IMR-90 (cell line): ENCODE results near the gene TMEM45A. TPM values are rescaled to one million over a fixed set of nuclear protein-coding genes. Genes with fewer than 3 reads are reported as not detected.
"Not testable (repeated sequence)": the region's sequence is repeated elsewhere in the genome, so short reads cannot be mapped to it uniquely, and the experiment has no call there.

Experiments used
- ATAC-seq: fragments of 200-7000 bp; cut with Tn5 transposase; 2 replicates; pipeline ENCODE4 v1.9.1; 2020; ENCODE audit warnings: low read depth, mild to moderate bottlenecking, moderate library complexity
- BruUV-seq: library from RNA; stranded (reverse); fragments of 400-500 nt; replicated peaks from 2 replicates; lab custom pipeline; 2021; lab: Mats Ljungman, UMichigan
- CTCF ChIA-PET: fragments of 300-600 bp; formaldehyde crosslinking; extraction: SDS; loops from one replicate; lab custom pipeline; 2021; ENCODE audit warnings: antibody characterized with exemption; lab: Yijun Ruan, JAX
- POLR2A ChIA-PET: fragments of 300-600 bp; sonication (Branson Sonifier 250); formaldehyde crosslinking; loops from one replicate; lab custom pipeline; 2022; ENCODE audit warnings: antibody characterized with exemption; ENCODE audit not compliant: unreplicated experiment; lab: Charles Lee
- DNase-seq: peaks from one replicate; pipeline ENCODE4 v3.0.0; 2013
- H2AFZ ChIP-seq: replicated peaks from 2 replicates; pipeline ENCODE3; 2013; ENCODE audit warnings: low read length, mild to moderate bottlenecking; ENCODE audit not compliant: poor library complexity
- H2AK5ac ChIP-seq: 2 replicates; pipeline ENCODE4 v1.6.1; 2013; ENCODE audit warnings: low read depth, low read length, inconsistent platforms
- H2AK9ac ChIP-seq: replicated peaks from 2 replicates; pipeline ENCODE3; 2013; ENCODE audit warnings: mild to moderate bottlenecking, low read depth, low read length, moderate library complexity; ENCODE audit not compliant: poor library complexity
- H2BK120ac ChIP-seq: 2 replicates; pipeline ENCODE4 v1.6.1; 2013; ENCODE audit warnings: low read depth, low read length, inconsistent platforms
- H2BK15ac ChIP-seq: 3 replicates; pipeline ENCODE4 v1.6.1; 2013; ENCODE audit warnings: low read depth, low read length, inconsistent platforms
- H2BK20ac ChIP-seq: 2 replicates; pipeline ENCODE4 v1.6.1; 2013; ENCODE audit warnings: low read depth, mild to moderate bottlenecking, inconsistent platforms, low read length, moderate library complexity
- H2BK5ac ChIP-seq: 2 replicates; pipeline ENCODE4 v1.6.1; 2013; ENCODE audit warnings: mild to moderate bottlenecking, low read depth, low read length, inconsistent platforms; ENCODE audit not compliant: poor library complexity, severe bottlenecking
- H3K14ac ChIP-seq: replicated peaks from 2 replicates; pipeline ENCODE4 v1.6.1; 2013; ENCODE audit warnings: low read depth, low read length, inconsistent platforms
- H3K18ac ChIP-seq: 2 replicates; pipeline ENCODE4 v1.6.1; 2013; ENCODE audit warnings: low read depth, low read length, control low read depth
- H3K23ac ChIP-seq: 2 replicates; pipeline ENCODE4 v1.6.1; 2013; ENCODE audit warnings: low read depth, low read length, inconsistent platforms
- H3K27ac ChIP-seq: 2 replicates; pipeline ENCODE4 v1.5.1; 2013; ENCODE audit warnings: mild to moderate bottlenecking, control low read depth, low read length; ENCODE audit not compliant: insufficient read depth
- H3K27me3 ChIP-seq: 2 replicates; pipeline ENCODE4 v1.6.1; 2013; ENCODE audit warnings: low read length; ENCODE audit not compliant: control insufficient read depth, insufficient read depth
- H3K36me3 ChIP-seq: 2 replicates; pipeline ENCODE4 v1.6.1; 2013; ENCODE audit warnings: low read length, mixed read lengths; ENCODE audit not compliant: control insufficient read depth, insufficient read depth
- H3K4ac ChIP-seq: 2 replicates; pipeline ENCODE4 v1.6.1; 2013; ENCODE audit warnings: low read depth, low read length, inconsistent platforms
- H3K4me1 ChIP-seq: 2 replicates; pipeline ENCODE4 v1.6.1; 2013; ENCODE audit warnings: low read length, mixed read lengths; ENCODE audit not compliant: control insufficient read depth, insufficient read depth
- H3K4me2 ChIP-seq: 2 replicates; pipeline ENCODE4 v1.6.1; 2013; ENCODE audit warnings: low read depth, mild to moderate bottlenecking, control low read depth, low read length, moderate library complexity
- H3K4me3 ChIP-seq: 2 replicates; pipeline ENCODE4 v1.5.1; 2013; ENCODE audit warnings: low read depth, mild to moderate bottlenecking, control low read depth, low read length, moderate library complexity; ENCODE audit not compliant: insufficient read depth
- H3K56ac ChIP-seq: 2 replicates; pipeline ENCODE4 v1.6.1; 2013; ENCODE audit warnings: low read length, inconsistent platforms; ENCODE audit not compliant: insufficient read depth; ENCODE audit errors: extremely low read depth
- H3K79me1 ChIP-seq, 2 experiments: 2 replicates each; pipeline ENCODE4 v1.6.1; 2013; ENCODE audit warnings: low read length in 2 of 2, inconsistent platforms in 1 of 2, low read depth in 1 of 2
- H3K9ac ChIP-seq: 2 replicates; pipeline ENCODE4 v1.6.1; 2013; ENCODE audit warnings: low read depth, low read length, control low read depth
- H3K9me1 ChIP-seq: 2 replicates; pipeline ENCODE4 v1.6.1; 2013; ENCODE audit warnings: low read length, inconsistent platforms; ENCODE audit not compliant: insufficient read depth
- H3K9me3 ChIP-seq: 2 replicates; pipeline ENCODE4 v1.6.1; 2013; ENCODE audit warnings: low read length; ENCODE audit not compliant: control insufficient read depth, insufficient read depth
- H4K20me1 ChIP-seq: 2 replicates; pipeline ENCODE4 v1.6.1; 2013; ENCODE audit warnings: low read length, inconsistent platforms; ENCODE audit not compliant: insufficient read depth
- H4K5ac ChIP-seq: 2 replicates; pipeline ENCODE4 v1.6.1; 2013; ENCODE audit warnings: mild to moderate bottlenecking, low read depth, low read length, control low read depth
- H4K8ac ChIP-seq, 2 experiments: 2 replicates each; pipeline ENCODE4 v1.6.1; 2013; ENCODE audit warnings: low read depth in 2 of 2, low read length in 2 of 2, control low read depth in 1 of 2, inconsistent platforms in 1 of 2
- H4K91ac ChIP-seq: 2 replicates; pipeline ENCODE4 v1.6.1; 2013; ENCODE audit warnings: low read depth, low read length, inconsistent platforms; ENCODE audit not compliant: insufficient read depth
- WGBS, 2 experiments: methylation state at CpG; one replicate each; pipeline versions ENCODE4 v1.1.5 to v1.1.7; 2013; ENCODE audit warnings: missing lambda C conversion rate in 2 of 2; ENCODE audit not compliant: insufficient read length in 1 of 2; ENCODE audit errors: extremely low coverage in 2 of 2; 5-methylcytosine and 5-hydroxymethylcytosine counted together
- dilution Hi-C: fragments of 300-500 bp; cut with HindIII; formaldehyde crosslinking; loops from one replicate; pipeline ENCODE4 v1.14.3; 2018; ENCODE audit warnings: low sequenced_read_pairs; ENCODE audit not compliant: unreplicated experiment
- in situ Hi-C: fragments of 300-500 bp; cut with MboI; formaldehyde crosslinking; loops from 3 replicates; pipeline ENCODE4 v1.14.3; 2019; ENCODE audit warnings: low sequenced_read_pairs, inconsistent platforms, mixed read lengths
- intact Hi-C: fragments of 100-400 bp; cut with micrococcal nuclease; formaldehyde crosslinking; loops from 2 replicates; pipeline ENCODE4 v1.10.0; 2022
- polyA plus RNA-seq, 3 experiments: library from polyadenylated mRNA; depleted of rRNA; stranded (reverse); fragments of >200 nt; gene quantifications; 2 replicates each; pipeline ENCODE4 v1.2.3, GENCODE V29; 2012; ENCODE audit warnings: low replicate concordance in 1 of 3
- total RNA-seq: library from RNA; depleted of rRNA; stranded (reverse); fragments of >200 nt; gene quantifications from 2 replicates; pipeline ENCODE4 v1.2.3, GENCODE V29; 2012

TMEM45A gene
- total and polyA plus RNA-seq, 2 of the 4 experiments (the other 2 are of a cell fraction), result 13.6 to 21.7 TPM

GRCh38 chr3:100447067-100447466 is 45.4 kb upstream of the TMEM45A start:
- in situ Hi-C loops, H3K14ac ChIP-seq, H2BK120ac ChIP-seq, H3K18ac ChIP-seq, ATAC-seq, H3K36me3 ChIP-seq, BruUV-seq, H3K27me3 ChIP-seq, H2AK5ac ChIP-seq, H3K9ac ChIP-seq, CTCF ChIA-PET, H2BK5ac ChIP-seq, dilution Hi-C loops, H3K4ac ChIP-seq, H3K56ac ChIP-seq, H3K9me3 ChIP-seq, H4K8ac ChIP-seq, H3K9me1 ChIP-seq, H2BK20ac ChIP-seq, H2BK15ac ChIP-seq, H4K91ac ChIP-seq, H3K23ac ChIP-seq, intact Hi-C loops, H3K4me2 ChIP-seq, H4K5ac ChIP-seq, H4K20me1 ChIP-seq, DNase-seq, H2AK9ac ChIP-seq, H3K27ac ChIP-seq, POLR2A ChIA-PET, H3K4me3 ChIP-seq, H3K79me1 ChIP-seq, H3K4me1 ChIP-seq, H2AFZ ChIP-seq: not testable (repeated sequence)
- no CpG with 5 or more reads among the region's 3 CpGs for WGBS, 2 experiments
